GM21528 (cell line): Measurements from ENCODE around the gene MSRB3.

ENCODE experiments used
- ATAC-seq: cut with Tn5 transposase; IDR thresholded peaks from one replicate; pipeline ENCODE4 v1.9.1; 2021; ENCODE audit warnings: mild to moderate bottlenecking, moderate library complexity; ENCODE audit not compliant: unreplicated experiment, low FRiP score

Gene MSRB3

GRCh38 chr12:65490250-65490649, 211.8 kb downstream of the MSRB3 start:
- no peak for ATAC-seq

GRCh38 chr12:65492998-65493912, 214.8 kb downstream of the MSRB3 start:
- ATAC-seq, result no peak

GRCh38 chr12:65493913-65494245, 215.4 kb downstream of the MSRB3 start:
- ATAC-seq, result no peak

GRCh38 chr12:65494537-65494936, 216.1 kb downstream of the MSRB3 start:
- no peak for ATAC-seq

- ATAC-seq, result no peak
Measured at GRCh38 chr12:65495233-65495632, 216.8 kb downstream of the MSRB3 start.

- no peak for ATAC-seq
Measured at GRCh38 chr12:65496617-65497016, 218.1 kb downstream of the MSRB3 start.

GRCh38 chr12:65497660-65498059, 219.2 kb downstream of the MSRB3 start:
- ATAC-seq, result no peak

- ATAC-seq, result no peak
Measured at GRCh38 chr12:65499167-65499566, 220.7 kb downstream of the MSRB3 start.

GRCh38 chr12:65500091-65500900, 221.8 kb downstream of the MSRB3 start:
- ATAC-seq, result no peak

GRCh38 chr12:65501093-65501621, 222.7 kb downstream of the MSRB3 start:
- no peak for ATAC-seq

- ATAC-seq, result no peak
Measured at GRCh38 chr12:65501935-65502334, 223.5 kb downstream of the MSRB3 start.

- ATAC-seq, result no peak
Measured at GRCh38 chr12:65504417-65504816, 225.9 kb downstream of the MSRB3 start.

GRCh38 chr12:65505386-65506121, 227.1 kb downstream of the MSRB3 start:
- no peak for ATAC-seq

GRCh38 chr12:65508276-65509035, 230.0 kb downstream of the MSRB3 start:
- ATAC-seq, result no peak

- no peak for ATAC-seq
Measured at GRCh38 chr12:65510007-65510406, 231.5 kb downstream of the MSRB3 start.

GRCh38 chr12:65510584-65511050, 232.1 kb downstream of the MSRB3 start:
- no peak for ATAC-seq

GRCh38 chr12:65511134-65511834, 232.8 kb downstream of the MSRB3 start:
- no peak for ATAC-seq

GRCh38 chr12:65511912-65512311, 233.4 kb downstream of the MSRB3 start:
- no peak for ATAC-seq
